ENCODE data around the gene UBXN7. TPM values are rescaled to one million over a fixed set of nuclear protein-coding genes. Genes with fewer than 3 reads are reported as not detected.
"Not testable (repeated sequence)": the region's sequence is repeated elsewhere in the genome, so short reads cannot be mapped to it uniquely, and the experiment has no call there.

UBXN7 gene
- total RNA-seq, 4 donors from 2014 or later, result 4.2 to 8.0 (median 5.4) TPM

DNA sequence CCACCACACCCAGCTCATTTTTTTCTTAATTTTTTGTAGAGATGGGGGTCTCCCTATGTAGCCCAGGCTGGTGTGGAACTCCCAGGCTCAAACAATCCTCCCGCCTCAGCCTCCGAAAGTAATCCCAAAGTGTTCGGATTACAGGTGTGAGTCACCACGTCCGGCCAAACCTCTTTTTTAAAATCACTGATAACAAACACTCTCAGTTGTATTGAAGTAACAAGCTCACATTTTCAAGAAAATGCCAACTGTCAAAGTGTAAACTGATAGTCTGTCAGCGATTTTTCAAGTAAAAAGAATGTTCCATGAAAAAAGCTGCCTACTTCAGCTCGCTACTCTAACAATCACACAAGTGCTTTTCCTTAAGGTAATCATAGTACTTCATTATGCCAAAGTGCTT lies 33.4 kb downstream of the UBXN7 start:
- intact Hi-C loops (cut with DNase I; ENCODE audit: low total_unique reads), result no loop called here
- H3K36me3 ChIP-seq, result peaks cover 0 to 25% of the 10 kb centered on the region in 2 donors
- no peak for ATAC-seq
- H3K4me3 ChIP-seq, result no peak overlapping the region
- H3K4me1 ChIP-seq, result no peaks in the 10 kb centered on the region
- in situ Hi-C loops (cut with MboI; ENCODE audit: low sequenced_read_pairs in 4 of 4), result no loop called here
- TF ChIP-seq POLR2A (IDR thresholded peaks at IDR 0.05), result no peak
- TF ChIP-seq, protein P1, sequence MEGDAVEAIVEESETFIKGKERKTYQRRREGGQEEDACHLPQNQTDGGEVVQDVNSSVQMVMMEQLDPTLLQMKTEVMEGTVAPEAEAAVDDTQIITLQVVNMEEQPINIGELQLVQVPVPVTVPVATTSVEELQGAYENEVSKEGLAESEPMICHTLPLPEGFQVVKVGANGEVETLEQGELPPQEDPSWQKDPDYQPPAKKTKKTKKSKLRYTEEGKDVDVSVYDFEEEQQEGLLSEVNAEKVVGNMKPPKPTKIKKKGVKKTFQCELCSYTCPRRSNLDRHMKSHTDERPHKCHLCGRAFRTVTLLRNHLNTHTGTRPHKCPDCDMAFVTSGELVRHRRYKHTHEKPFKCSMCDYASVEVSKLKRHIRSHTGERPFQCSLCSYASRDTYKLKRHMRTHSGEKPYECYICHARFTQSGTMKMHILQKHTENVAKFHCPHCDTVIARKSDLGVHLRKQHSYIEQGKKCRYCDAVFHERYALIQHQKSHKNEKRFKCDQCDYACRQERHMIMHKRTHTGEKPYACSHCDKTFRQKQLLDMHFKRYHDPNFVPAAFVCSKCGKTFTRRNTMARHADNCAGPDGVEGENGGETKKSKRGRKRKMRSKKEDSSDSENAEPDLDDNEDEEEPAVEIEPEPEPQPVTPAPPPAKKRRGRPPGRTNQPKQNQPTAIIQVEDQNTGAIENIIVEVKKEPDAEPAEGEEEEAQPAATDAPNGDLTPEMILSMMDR (IDR thresholded peaks at IDR 0.05 in 4 of 5, conservative IDR thresholded peaks at IDR 0.05 in 1 of 5), result no peak
- no peaks in the 10 kb centered on the region for H3K27me3 ChIP-seq
- no peak overlapping the region for H3K27ac ChIP-seq
- no peaks in the 10 kb centered on the region for H3K9me3 ChIP-seq
- DNase-seq, result no peak

DNA sequence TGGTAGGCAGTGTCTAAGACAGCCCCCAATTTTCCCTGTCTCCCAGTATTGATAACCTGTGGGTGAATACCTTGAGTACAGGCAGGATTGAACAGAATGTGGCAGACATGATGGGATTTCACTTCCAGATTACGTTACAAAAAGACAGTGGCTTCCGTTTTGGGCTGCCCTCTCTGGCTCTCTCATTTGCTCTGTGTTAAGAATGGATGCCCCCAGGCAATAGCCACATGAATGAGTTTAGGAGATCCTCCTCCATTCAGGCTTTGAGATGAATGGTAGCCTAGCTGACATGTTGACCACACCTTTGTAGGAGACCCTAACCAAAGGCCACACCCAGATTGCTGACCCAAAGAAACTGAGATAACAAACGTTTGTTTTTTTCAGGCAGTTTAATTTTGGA lies 34.3 kb downstream of the UBXN7 start:
- in situ Hi-C loops (cut with MboI; ENCODE audit: low sequenced_read_pairs in 4 of 4), result no loop called here
- TF ChIP-seq, protein P1 (IDR thresholded peaks at IDR 0.05 in 4 of 5, conservative IDR thresholded peaks at IDR 0.05 in 1 of 5), result no peak
- no peak for ATAC-seq
- intact Hi-C loops (cut with DNase I; ENCODE audit: low total_unique reads), result no loop called here
- no peak for DNase-seq
- no peaks in the 10 kb centered on the region for H3K27me3 ChIP-seq
- H3K9me3 ChIP-seq, result no peaks in the 10 kb centered on the region
- no peak overlapping the region for H3K4me3 ChIP-seq
- no peaks in the 10 kb centered on the region for H3K4me1 ChIP-seq
- no peak overlapping the region for H3K27ac ChIP-seq
- H3K36me3 ChIP-seq, result peaks cover 0 to 30% of the 10 kb centered on the region in 2 donors

- Histone ChIP-seq H3K9me3 (no peaks in the 10 kb centered on the region), H3K4me1 (no peaks in the 10 kb centered on the region), H3K36me3 (peaks cover 0 to 41% of the 10 kb centered on the region in 2 donors), H3K27ac (no peak overlapping the region), H3K27me3 (no peaks in the 10 kb centered on the region), H3K4me3 (no peak overlapping the region)
- DNase-seq, result no peak
- in situ Hi-C loops (cut with MboI; ENCODE audit: low sequenced_read_pairs in 4 of 4) (no loop called here), intact Hi-C loops (cut with DNase I; ENCODE audit: low total_unique reads) (no loop called here)
- ATAC-seq, result no peak
- TF ChIP-seq, protein P1 (IDR thresholded peaks at IDR 0.05 in 4 of 5, conservative IDR thresholded peaks at IDR 0.05 in 1 of 5), result no peak
- no peak for TF ChIP-seq POLR2A (IDR thresholded peaks at IDR 0.05)
Measured at GRCh38 chr3:196390116-196390515, 42.1 kb downstream of the UBXN7 start.

GRCh38 chr3:196388956-196389355 lies 43.3 kb downstream of the UBXN7 start:
- Histone ChIP-seq H3K27me3 (no peaks in the 10 kb centered on the region), H3K36me3 (peaks cover 0 to 41% of the 10 kb centered on the region in 2 donors), H3K9me3 (no peaks in the 10 kb centered on the region), H3K4me1 (no peaks in the 10 kb centered on the region), H3K27ac (no peak overlapping the region), H3K4me3 (no peak overlapping the region)
- DNase-seq (no peak), ATAC-seq (no peak)
- intact Hi-C loops (cut with DNase I; ENCODE audit: low total_unique reads), result no loop called here
- TF ChIP-seq, protein P1 (IDR thresholded peaks at IDR 0.05 in 4 of 5, conservative IDR thresholded peaks at IDR 0.05 in 1 of 5), result no peak
- no peak for TF ChIP-seq POLR2A (IDR thresholded peaks at IDR 0.05)
- in situ Hi-C loops (cut with MboI; ENCODE audit: low sequenced_read_pairs in 4 of 4), result no loop called here

- H3K4me3 ChIP-seq; H3K9me3 ChIP-seq; H3K4me1 ChIP-seq; H3K27ac ChIP-seq; H3K27me3 ChIP-seq; intact Hi-C loops (cut with DNase I; ENCODE audit: low total_unique reads); in situ Hi-C loops (cut with MboI; ENCODE audit: low sequenced_read_pairs in 4 of 4); DNase-seq; ATAC-seq: not testable (repeated sequence)
- H3K36me3 ChIP-seq, result peaks cover 0 to 36% of the 10 kb centered on the region in 2 donors
Measured at GRCh38 chr3:196387941-196388340, 44.3 kb downstream of the UBXN7 start.

GRCh38 chr3:196386797-196387196 lies 45.4 kb downstream of the UBXN7 start:
- DNase-seq; H3K27me3 ChIP-seq; H3K4me3 ChIP-seq; H3K9me3 ChIP-seq; in situ Hi-C loops (cut with MboI; ENCODE audit: low sequenced_read_pairs in 4 of 4); ATAC-seq; intact Hi-C loops (cut with DNase I; ENCODE audit: low total_unique reads); H3K4me1 ChIP-seq; H3K27ac ChIP-seq: not testable (repeated sequence)
- H3K36me3 ChIP-seq, result peaks cover 0 to 26% of the 10 kb centered on the region in 2 donors

DNA sequence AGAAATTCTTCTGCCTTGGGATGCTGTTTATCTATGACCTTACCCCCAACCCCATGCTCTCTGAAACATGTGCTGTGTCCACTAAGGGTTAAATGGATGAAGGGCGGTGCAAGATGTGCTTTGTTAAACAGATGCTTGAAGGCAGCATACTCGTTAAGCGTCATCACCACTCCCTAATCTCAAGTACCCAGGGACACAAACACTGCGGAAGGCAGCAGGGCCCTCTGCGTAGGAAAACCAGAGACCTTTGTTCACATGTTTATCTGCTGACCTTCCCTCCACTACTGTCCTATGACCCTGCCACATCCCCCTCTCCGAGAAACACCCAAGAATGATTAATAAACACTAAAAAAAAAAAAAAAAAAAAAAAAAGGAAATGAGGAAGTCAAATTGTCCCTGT lies 46.2 kb downstream of the UBXN7 start:
- ATAC-seq; DNase-seq; H3K27ac ChIP-seq; H3K4me1 ChIP-seq; intact Hi-C loops (cut with DNase I; ENCODE audit: low total_unique reads); H3K4me3 ChIP-seq; in situ Hi-C loops (cut with MboI; ENCODE audit: low sequenced_read_pairs in 4 of 4); H3K9me3 ChIP-seq; H3K27me3 ChIP-seq: not testable (repeated sequence)
- peaks cover 0 to 18% of the 10 kb centered on the region in 2 donors for H3K36me3 ChIP-seq

DNA sequence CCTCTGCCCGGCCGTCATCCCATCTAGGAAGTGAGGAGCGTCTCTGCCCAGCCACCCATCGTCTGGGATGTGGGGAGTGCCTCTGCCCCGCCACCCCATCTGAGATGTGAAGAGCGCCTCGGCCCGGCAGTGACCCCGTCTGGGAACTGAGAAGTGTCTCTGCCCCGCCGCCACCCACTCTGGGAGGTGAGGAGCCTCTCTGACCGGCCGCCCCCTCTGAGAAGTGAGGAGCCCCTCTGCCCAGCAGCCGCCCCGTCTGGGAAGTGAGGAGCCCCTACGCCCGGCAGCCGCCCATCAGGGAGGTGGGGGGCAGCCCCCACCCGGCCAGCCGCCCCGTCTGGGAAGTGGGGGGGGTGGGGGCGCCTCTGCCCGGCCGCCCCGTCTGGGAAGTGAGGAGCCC lies 46.8 kb downstream of the UBXN7 start:
- H3K9me3 ChIP-seq; H3K27me3 ChIP-seq; intact Hi-C loops (cut with DNase I; ENCODE audit: low total_unique reads); ATAC-seq; in situ Hi-C loops (cut with MboI; ENCODE audit: low sequenced_read_pairs in 4 of 4); DNase-seq; H3K4me3 ChIP-seq; H3K27ac ChIP-seq; H3K4me1 ChIP-seq: not testable (repeated sequence)
- H3K36me3 ChIP-seq, result peaks cover 0 to 16% of the 10 kb centered on the region in 2 donors

All from gastrocnemius medialis (tissue), 4 donors.